BE2C (cell line): ENCODE results near the gene ADD2.

Experiments
- DNase-seq: peaks from one replicate; pipeline ENCODE4 v3.0.0-alpha.2; 2020
- H3K27me3 ChIP-seq: fragments of 250-450 bp; sonication (Bioruptor Pico); 2 replicates; pipeline ENCODE4 v1.5.1; 2020; ENCODE audit warnings: mild to moderate bottlenecking
- H3K36me3 ChIP-seq: fragments of 250-450 bp; sonication (Bioruptor Pico); 2 replicates; pipeline ENCODE4 v1.5.1; 2020; ENCODE audit warnings: mild to moderate bottlenecking
- H3K4me1 ChIP-seq: fragments of 250-450 bp; sonication (Bioruptor Pico); 2 replicates; pipeline ENCODE4 v1.5.1; 2020
- H3K4me3 ChIP-seq: 2 replicates; pipeline ENCODE4 v1.5.1; 2011; ENCODE audit warnings: low read depth, low read length
- H3K9me3 ChIP-seq: fragments of 250-450 bp; sonication (Bioruptor Pico); 2 replicates; pipeline ENCODE4 v1.5.1; 2020
- CTCF ChIP-seq: IDR thresholded peaks from 2 replicates; pipeline ENCODE4 v1.5.1; 2012; ENCODE audit warnings: mild to moderate bottlenecking, low read depth, low read length

Gene ADD2

GRCh38 chr2:70757360-70757759 lies 10.6 kb downstream of the ADD2 start:
- Histone ChIP-seq H3K4me3 (no peak overlapping the region), H3K36me3 (no peaks in the 10 kb centered on the region), H3K9me3 (no peaks in the 10 kb centered on the region), H3K4me1 (no peaks in the 10 kb centered on the region), H3K27me3 (no peaks in the 10 kb centered on the region)
- no peak for TF ChIP-seq CTCF
- no peak for DNase-seq

- H3K4me3 ChIP-seq: no peak overlapping the region
- no peaks in the 10 kb centered on the region for H3K36me3 ChIP-seq
- DNase-seq: no peak
- no peaks in the 10 kb centered on the region for H3K27me3 ChIP-seq
- TF ChIP-seq CTCF: no peak
- no peaks in the 10 kb centered on the region for H3K4me1 ChIP-seq
- no peaks in the 10 kb centered on the region for H3K9me3 ChIP-seq
Measured at GRCh38 chr2:70756128-70756527, 11.9 kb downstream of the ADD2 start.

- no peak for DNase-seq
- no peak overlapping the region for H3K4me3 ChIP-seq
- H3K27me3 ChIP-seq: no peaks in the 10 kb centered on the region
- no peak for TF ChIP-seq CTCF
- H3K4me1 ChIP-seq: no peaks in the 10 kb centered on the region
- no peaks in the 10 kb centered on the region for H3K36me3 ChIP-seq
- H3K9me3 ChIP-seq: no peaks in the 10 kb centered on the region
Measured at GRCh38 chr2:70753902-70754301, 14.1 kb downstream of the ADD2 start.

GRCh38 chr2:70753031-70753430 lies 15.0 kb downstream of the ADD2 start:
- Histone ChIP-seq H3K4me1 (no peaks in the 10 kb centered on the region), H3K36me3 (no peaks in the 10 kb centered on the region), H3K9me3 (no peaks in the 10 kb centered on the region), H3K4me3 (no peak overlapping the region), H3K27me3 (no peaks in the 10 kb centered on the region)
- no peak for DNase-seq
- no peak for TF ChIP-seq CTCF

- H3K36me3 ChIP-seq: no peaks in the 10 kb centered on the region
- no peak for TF ChIP-seq CTCF
- no peak for DNase-seq
- H3K4me1 ChIP-seq: no peaks in the 10 kb centered on the region
- no peak overlapping the region for H3K4me3 ChIP-seq
- H3K9me3 ChIP-seq: no peaks in the 10 kb centered on the region
- no peaks in the 10 kb centered on the region for H3K27me3 ChIP-seq
Measured at GRCh38 chr2:70752396-70752795, 15.6 kb downstream of the ADD2 start.

GRCh38 chr2:70751881-70752280 lies 16.1 kb downstream of the ADD2 start:
- TF ChIP-seq CTCF: no peak
- no peak overlapping the region for H3K4me3 ChIP-seq
- H3K36me3 ChIP-seq: no peaks in the 10 kb centered on the region
- H3K27me3 ChIP-seq: no peaks in the 10 kb centered on the region
- no peaks in the 10 kb centered on the region for H3K4me1 ChIP-seq
- DNase-seq: no peak
- no peaks in the 10 kb centered on the region for H3K9me3 ChIP-seq
